ENCODE measurements around the gene MS4A15. TPM values are rescaled to one million over a fixed set of nuclear protein-coding genes. Genes with fewer than 3 reads are reported as not detected.

Gene MS4A15
- total RNA-seq, 4 donors from 2014 or later, result not detected

DNA sequence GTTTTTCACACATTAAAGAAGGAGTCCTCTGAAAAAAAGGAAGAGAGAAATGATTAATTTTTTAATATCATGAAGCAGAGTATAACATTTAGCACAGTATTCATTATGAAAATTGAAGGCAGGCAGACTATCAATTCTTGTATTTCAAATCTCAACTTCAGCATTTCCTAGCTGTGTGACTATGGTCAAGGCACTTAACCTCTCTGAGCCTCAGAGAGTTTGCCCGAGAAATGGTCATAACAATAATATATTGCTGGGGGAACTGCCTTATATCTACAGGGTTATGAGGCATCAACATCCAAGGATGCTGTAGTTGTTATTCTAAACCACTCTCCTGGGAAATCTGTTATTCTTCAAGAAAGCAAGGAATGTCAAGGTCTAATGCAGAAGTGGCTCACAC is 31.1 kb upstream of the MS4A15 start:
- WGBS, 2 donors, result 75 to 79% methylated on average over 1 of the region's 1 CpG

DNA sequence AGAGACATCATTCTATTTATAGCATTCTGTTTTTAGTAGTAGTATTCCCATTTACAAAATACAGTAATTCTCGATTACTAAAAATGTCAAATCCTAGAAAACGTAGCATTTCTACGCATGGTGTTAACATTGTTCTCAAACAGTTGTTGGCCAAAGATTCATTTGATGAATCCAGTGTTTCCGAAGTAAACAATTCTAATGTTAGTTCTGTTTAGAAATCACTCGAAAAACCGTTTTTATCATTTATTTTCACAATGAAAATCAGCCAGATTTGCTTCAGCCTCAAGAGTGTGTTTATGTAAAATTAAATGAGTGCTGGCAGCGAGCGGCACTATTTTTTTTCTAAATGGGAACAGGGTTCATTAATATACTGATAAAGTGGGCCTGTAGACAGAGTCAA is 25.1 kb upstream of the MS4A15 start:
- DNase-seq, result no peak
- H3K9me3 ChIP-seq, result no peaks in the 10 kb centered on the region
- H3K27me3 ChIP-seq, result peaks cover 0 to 5% (median 0%) of the 10 kb centered on the region in 4 donors
- 50 to 59% methylated on average over 8 of the region's 8 CpGs for WGBS, 2 donors
- intact Hi-C loops (cut with DNase I), result no loop called here
- H3K4me1 ChIP-seq, result no peaks in the 10 kb centered on the region
- TF ChIP-seq, protein P1, sequence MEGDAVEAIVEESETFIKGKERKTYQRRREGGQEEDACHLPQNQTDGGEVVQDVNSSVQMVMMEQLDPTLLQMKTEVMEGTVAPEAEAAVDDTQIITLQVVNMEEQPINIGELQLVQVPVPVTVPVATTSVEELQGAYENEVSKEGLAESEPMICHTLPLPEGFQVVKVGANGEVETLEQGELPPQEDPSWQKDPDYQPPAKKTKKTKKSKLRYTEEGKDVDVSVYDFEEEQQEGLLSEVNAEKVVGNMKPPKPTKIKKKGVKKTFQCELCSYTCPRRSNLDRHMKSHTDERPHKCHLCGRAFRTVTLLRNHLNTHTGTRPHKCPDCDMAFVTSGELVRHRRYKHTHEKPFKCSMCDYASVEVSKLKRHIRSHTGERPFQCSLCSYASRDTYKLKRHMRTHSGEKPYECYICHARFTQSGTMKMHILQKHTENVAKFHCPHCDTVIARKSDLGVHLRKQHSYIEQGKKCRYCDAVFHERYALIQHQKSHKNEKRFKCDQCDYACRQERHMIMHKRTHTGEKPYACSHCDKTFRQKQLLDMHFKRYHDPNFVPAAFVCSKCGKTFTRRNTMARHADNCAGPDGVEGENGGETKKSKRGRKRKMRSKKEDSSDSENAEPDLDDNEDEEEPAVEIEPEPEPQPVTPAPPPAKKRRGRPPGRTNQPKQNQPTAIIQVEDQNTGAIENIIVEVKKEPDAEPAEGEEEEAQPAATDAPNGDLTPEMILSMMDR (IDR thresholded peaks at IDR 0.05), result no peak
- no peak for TF ChIP-seq POLR2A (IDR thresholded peaks at IDR 0.05)
- no peak overlapping the region for H3K27ac ChIP-seq
- H3K36me3 ChIP-seq, result no peaks in the 10 kb centered on the region
- no peak overlapping the region for H3K4me3 ChIP-seq

More for the DNA sequence above, 31.1 kb upstream of the MS4A15 start:
- Histone ChIP-seq H3K27ac (no peak overlapping the region), H3K4me1 (no peaks in the 10 kb centered on the region), H3K9me3 (no peaks in the 10 kb centered on the region), H3K27me3 (peaks cover 0 to 5% (median 0%) of the 10 kb centered on the region in 4 donors), H3K4me3 (no peak overlapping the region), H3K36me3 (no peaks in the 10 kb centered on the region)
- TF ChIP-seq POLR2A (IDR thresholded peaks at IDR 0.05), result no peak
- TF ChIP-seq, protein P1 (IDR thresholded peaks at IDR 0.05), result no peak
- no peak for DNase-seq
- intact Hi-C loops (cut with DNase I), result no loop called here

DNA sequence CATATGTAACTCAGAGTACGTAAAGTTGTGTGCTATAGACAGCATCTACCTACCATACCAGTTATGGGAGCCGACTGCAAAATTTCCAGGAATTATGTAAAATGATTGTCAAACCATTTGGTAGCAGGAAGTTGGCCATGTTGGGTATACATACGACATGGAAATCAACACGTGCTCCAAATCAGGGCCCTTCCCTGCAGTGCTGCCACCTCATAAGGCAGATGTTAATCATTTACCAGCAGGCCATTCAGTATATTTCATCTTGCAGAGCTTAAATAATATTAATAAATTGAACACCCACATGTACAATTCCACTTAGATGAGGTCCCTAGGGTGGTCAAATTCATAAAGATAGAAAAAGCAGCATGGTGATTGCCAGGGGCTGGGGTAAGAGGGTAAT is 22.4 kb upstream of the MS4A15 start:
- intact Hi-C loops (cut with DNase I), result no loop called here
- DNase-seq, result no peak

DNA sequence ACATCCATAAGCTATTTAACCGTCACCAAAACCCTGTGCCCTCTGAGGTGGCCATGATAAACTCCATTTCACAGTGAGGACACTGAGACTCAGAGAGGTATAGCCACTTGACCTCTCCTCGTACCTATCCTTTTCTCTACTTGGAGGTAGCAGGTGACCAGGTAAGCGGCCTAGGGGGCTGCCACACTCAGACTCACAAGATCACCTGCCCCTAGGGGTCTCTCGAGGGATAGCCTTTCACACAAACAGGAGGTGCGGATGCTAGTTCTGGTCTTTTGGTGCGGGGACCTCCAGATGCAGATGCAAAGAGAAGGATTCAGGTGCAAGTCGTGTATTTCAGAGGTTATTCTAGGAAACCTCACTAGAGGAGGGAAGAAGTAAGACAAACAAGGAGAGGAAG is 17.6 kb upstream of the MS4A15 start:
- intact Hi-C loops (cut with DNase I), result no loop called here
- H3K27ac ChIP-seq, result no peak overlapping the region
- H3K27me3 ChIP-seq, result peaks cover 0 to 5% (median 0%) of the 10 kb centered on the region in 4 donors
- H3K4me1 ChIP-seq, result no peaks in the 10 kb centered on the region
- 51 to 58% methylated on average over 6 to 7 of the region's 7 CpGs for WGBS, 2 donors
- no peak overlapping the region for H3K4me3 ChIP-seq
- no peaks in the 10 kb centered on the region for H3K36me3 ChIP-seq
- TF ChIP-seq POLR2A (IDR thresholded peaks at IDR 0.05), result no peak
- TF ChIP-seq, protein P1 (IDR thresholded peaks at IDR 0.05), result no peak
- DNase-seq, result no peak
- H3K9me3 ChIP-seq, result no peaks in the 10 kb centered on the region

More for the DNA sequence above, 22.4 kb upstream of the MS4A15 start:
- Histone ChIP-seq H3K36me3 (no peaks in the 10 kb centered on the region), H3K27me3 (no peaks in the 10 kb centered on the region), H3K4me1 (no peaks in the 10 kb centered on the region), H3K9me3 (no peaks in the 10 kb centered on the region), H3K27ac (no peak overlapping the region), H3K4me3 (no peak overlapping the region)
- TF ChIP-seq, protein P1 (IDR thresholded peaks at IDR 0.05), result no peak
- TF ChIP-seq POLR2A (IDR thresholded peaks at IDR 0.05), result no peak
- WGBS, 2 donors, result 75 to 80% methylated on average over 4 of the region's 4 CpGs

DNA sequence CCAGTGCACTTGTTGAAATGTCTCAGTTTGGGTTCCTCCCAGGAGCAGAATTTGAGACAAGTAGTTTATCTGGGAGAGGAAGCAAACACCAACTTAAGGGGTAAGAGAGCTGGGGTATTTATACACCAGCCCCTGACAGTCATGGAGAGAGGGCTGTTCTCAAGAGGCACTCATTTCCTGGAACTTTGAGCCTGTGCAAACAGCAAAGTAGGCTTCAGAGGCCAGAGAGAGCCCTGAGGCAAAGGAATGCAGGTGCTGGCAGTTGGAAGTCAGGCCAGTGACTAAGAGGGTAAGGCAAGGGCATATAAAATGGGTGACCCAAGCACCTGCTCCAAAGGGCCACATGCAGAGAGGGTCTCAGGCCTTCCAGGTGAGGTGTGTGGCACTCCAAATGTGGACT is 16.1 kb upstream of the MS4A15 start:
- TF ChIP-seq, protein P1 (IDR thresholded peaks at IDR 0.05), result no peak
- no peak for TF ChIP-seq POLR2A (IDR thresholded peaks at IDR 0.05)
- no peaks in the 10 kb centered on the region for H3K4me1 ChIP-seq
- no peaks in the 10 kb centered on the region for H3K36me3 ChIP-seq
- no peak overlapping the region for H3K4me3 ChIP-seq
- H3K27ac ChIP-seq, result no peak overlapping the region
- no peak for DNase-seq
- H3K27me3 ChIP-seq, result peaks cover 0 to 5% (median 0%) of the 10 kb centered on the region in 4 donors
- H3K9me3 ChIP-seq, result no peaks in the 10 kb centered on the region
- intact Hi-C loops (cut with DNase I), result no loop called here

Data from esophagus squamous epithelium (tissue), 5 donors.